Activated T-cell treated with anti-CD3 and anti-CD28 coated beads for 4 hours (primary cell): ENCODE measurements around the gene SEMA5A.

Source experiments
- DNase-seq: peaks from one replicate; pipeline ENCODE4 v3.0.0-alpha.2; 2020

SEMA5A gene

DNA sequence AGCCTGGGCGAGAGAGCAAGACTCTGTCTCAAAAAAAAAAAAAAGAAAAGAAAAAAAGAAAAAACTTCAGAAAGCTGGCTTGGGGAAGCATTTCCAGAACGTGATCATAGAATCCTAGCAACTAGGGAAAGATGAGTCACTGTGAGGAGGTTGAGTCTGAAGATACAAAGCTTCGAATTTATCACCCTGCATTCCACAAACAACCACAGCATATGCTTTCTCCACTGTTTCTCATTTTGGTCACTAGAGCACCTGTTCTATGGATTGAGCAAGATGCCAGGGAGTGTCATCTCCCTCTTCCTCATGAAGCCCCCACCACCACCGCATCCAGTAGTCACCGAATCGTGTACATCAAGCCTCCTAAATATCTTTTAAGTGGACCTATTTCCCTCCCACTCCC is 37.9 kb downstream of the SEMA5A start:
- DNase-seq, result no peak

- no peak for DNase-seq
Measured at GRCh38 chr5:9505225-9505624, 40.6 kb downstream of the SEMA5A start.

- no peak for DNase-seq
Measured at GRCh38 chr5:9502864-9503263, 43.0 kb downstream of the SEMA5A start.

DNA sequence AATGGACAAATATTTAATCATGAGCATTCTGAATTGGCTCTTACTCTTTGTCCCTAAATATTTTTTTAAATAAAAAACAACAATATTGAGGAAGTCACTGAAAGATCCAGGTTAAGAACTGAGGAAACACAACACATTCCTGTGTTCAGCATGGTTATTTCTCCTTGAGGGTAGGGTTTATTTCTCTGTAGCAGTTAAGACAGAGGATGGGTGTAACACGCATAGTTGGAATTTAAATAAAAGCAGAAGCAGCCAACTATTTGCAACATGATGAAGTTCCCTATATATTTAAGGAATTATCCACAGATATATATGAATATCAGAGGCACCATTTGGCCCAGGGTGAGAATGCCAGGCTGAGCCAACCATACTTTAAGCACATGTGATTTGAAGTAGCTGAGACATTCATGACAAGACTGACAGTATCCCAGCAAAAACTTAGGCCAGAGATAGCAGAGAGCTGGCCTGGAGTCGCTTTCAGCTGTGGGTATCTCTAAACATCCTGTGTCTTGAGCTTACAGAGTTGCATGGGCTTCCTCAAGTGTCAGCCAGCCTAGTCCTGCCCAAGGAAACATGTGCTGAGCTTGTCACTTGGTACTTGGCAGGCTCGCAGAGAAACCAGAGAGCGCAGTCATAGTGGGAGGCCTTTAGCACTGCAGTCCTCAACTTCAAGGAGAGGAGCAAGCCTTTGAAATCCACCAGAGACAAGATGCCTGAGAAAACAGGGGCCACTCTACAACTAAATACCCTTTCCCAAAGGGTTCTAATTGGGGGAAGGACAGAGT is 43.6 kb downstream of the SEMA5A start:
- no peak for DNase-seq

DNA sequence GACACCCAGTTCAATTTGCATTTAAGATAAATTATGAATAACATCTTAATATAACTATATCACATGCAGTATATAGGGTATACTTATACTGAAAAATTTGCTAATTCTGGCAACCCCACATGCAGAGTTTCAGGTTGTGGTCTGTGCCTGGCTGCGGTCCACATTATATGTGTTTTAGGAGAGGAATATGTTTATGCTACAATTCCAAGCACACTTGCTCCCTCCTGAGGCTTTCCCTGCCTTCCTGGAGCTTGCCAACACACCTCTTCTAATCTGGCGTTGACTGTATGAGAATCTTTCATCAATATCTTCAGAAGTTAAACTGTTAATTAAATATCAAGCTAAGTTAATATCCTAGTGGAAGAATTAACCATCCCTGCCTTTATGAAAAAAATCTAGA is 45.2 kb downstream of the SEMA5A start:
- DNase-seq, result no peak

DNA sequence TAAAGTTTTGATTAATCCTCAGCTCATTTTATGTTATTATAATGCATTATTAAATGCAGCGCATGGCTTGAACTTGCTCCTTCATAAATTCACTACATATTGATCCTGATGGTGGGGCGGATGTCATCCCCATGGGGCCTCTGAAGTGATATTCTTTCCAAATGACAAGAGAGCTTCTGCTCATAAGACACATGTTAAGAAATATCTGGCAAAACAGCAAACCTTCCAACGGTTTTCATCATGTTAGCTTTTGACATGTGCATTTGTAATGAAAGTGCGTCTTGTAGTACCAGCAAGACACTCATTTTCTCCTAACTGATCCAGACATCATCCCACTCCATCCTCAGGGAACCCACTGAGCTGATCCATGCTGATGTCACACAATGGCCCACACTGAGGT is 45.7 kb downstream of the SEMA5A start:
- no peak for DNase-seq

DNA sequence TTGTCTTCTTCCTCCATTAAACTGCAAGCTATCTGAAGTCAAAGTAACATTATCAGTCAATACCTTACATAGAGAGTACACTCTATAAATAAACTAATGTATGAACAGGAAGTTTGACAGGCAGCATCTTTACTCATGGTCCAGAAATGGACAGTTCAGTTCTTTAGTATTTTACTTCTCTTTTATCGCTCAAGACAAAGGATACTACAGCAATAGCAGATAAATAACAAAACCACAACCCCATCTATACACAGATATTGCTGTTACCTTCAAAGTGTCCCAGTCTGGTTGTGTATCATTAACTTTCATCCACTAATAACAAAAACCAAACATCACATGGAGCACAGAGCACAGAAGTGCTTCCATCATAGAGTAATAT is 46.4 kb downstream of the SEMA5A start:
- DNase-seq, result no peak

DNA sequence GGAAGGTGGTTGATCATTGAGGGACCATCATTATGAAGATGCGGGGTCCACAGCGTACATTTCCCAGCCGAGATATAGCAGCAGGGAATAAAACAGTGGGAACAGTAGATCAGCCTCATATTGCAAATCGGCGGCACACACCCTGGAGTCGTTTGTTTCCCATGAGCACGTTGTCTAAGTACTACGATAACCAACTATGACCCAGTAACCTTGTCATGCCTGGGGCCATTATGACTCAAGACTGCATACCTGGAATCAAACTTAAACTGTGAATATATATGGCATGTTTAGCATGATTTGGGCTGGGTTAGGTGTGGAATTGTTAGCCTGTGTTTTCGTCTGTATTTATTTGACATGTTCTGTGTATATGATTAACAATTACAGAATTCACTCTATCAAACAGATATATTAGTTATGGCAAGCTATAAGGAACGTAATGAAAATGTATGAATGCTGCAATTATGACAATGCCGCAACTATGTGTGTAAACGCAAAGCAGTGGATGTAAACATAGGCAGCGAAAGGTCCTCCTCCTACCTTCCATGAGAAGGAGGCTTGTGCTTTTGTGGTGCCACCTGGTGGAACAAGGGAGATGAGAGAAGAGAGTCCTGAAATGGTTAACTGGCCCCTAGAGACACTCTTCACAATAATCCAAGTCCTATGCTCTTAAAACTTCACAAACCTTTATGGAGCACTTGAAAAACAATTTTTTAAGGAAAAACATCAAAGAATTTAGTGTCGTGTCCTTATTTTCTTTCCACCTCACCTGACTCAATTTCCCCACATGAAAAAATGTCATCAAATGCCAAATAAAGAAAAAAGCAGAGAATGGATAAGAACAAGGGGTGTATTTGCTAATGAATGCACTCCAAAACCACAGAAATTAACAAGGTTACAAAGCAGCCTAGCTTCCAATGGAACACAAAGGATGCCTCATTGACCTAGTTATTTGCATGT is 47.1 kb downstream of the SEMA5A start:
- DNase-seq, result no peak

- no peak for DNase-seq
Measured at GRCh38 chr5:9497347-9497746, 48.5 kb downstream of the SEMA5A start.

DNA sequence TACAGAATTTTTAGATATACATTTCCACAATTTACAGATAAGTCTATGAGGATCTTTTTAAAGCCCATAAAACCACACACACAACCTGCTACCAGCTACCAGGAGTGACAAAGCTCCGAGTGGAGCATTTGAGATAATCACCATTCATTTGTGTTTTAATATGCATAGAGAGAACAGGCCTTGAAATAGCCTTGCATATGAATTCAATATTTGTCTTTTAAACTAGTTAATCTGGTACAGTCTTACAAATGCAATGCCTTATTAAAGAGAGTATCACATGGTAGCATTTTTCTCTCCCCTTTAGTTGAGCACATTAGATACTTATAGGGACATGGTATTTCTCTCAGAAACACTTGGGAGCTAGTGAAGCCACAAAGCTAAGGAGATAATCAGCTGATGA is 49.1 kb downstream of the SEMA5A start:
- no peak for DNase-seq

DNA sequence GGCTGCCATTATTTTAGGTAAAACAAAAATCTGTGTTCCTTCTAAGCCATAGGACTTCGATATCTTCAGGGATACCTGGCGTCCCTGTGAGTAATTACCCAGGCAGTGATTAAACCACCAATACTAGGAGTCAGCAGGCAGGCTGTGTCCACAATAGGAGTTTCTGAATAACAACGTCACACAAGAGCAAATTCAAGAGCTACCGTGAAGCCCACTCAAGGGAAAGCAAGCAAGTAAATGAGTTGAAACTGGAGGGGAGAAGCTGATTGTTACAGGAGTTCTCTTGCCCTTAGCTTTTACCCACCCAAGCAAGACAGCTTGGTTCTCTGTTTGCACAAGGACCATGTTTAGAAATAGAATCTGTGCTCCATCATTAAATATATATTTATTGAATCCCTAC is 50.8 kb downstream of the SEMA5A start:
- DNase-seq, result no peak

DNA sequence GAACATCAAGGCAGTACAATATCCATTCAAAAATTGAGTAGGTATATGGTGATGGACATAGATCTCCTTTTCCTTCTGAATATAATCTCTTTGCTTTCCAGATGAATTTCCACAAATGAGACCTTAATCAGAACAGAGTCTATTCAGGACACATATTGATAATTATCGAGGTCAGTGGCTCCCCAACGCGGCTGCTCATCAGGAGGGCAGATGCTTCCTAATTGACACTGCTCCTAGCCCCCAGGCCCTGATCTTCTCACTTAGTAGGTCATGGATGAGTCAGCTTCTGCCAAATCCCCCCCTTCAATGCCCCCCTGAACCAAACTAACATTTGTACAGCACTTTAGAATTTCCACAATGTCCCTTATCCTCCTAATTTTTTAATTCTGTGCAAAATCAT is 51.6 kb downstream of the SEMA5A start:
- DNase-seq, result no peak

DNA sequence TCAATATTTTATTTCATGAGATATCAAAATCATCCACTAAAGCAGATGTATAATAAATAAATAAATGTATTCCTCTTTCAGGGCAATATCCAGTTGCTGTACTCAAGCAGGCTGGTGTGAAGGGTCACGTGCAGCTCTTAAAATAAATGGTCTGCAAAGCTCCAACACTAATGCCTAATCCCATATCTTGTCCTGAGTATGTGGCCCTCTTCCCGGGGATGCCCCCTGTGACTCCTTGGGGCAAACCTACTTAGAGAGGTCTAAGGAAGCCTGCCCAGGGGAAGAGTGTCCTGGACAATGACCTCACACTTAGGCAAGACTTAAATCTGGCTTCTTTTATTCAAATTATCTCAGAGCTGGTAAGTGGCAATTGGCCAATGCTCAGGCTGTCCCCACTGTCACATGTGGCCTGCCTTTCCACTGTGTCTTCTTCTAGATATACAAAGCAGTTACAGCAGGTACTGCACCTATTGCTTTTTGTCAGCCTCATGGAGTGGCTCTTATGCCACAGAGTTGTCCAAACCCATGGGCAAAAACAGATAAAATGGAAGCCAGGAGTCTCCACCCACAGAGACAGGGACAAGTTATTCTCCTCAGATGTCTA is 55.3 kb downstream of the SEMA5A start:
- DNase-seq, result no peak

DNA sequence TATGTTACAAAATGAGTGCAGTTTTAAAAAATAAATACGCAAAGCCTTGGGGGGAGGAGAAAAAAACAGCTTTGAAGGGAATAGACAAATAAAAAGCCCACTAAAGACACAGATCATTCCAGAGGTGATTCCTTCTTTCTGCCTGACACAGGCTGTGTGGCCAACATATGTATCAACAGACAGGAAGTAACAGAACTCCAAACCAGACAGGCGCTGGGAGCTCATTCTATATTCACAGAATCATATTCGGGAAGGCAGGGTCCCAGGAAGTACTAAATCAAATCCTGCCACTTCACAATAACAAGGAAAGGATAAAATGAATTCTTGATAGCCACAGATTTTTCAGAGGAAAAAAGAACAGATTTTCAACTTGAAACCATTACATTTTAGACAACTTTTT is 62.1 kb downstream of the SEMA5A start:
- DNase-seq, result no peak

DNA sequence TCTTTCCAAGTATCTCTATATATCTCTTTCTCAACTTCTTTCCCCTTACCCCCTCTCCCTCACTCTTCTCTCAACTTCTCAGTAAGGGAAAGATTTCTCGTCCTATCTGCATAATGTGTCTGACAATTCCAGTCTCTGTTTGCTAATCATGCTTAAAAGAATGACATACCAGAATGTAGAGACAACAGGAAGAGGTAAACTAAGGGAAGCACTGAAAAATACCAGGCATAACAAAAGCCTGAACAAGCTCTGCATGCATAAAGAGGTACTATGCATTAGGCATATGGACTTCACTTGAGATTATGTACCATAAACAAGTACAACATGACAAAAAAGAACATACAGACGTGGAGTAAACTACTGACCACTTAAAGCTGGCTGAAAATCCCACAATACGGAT is 62.6 kb downstream of the SEMA5A start:
- no peak for DNase-seq

DNA sequence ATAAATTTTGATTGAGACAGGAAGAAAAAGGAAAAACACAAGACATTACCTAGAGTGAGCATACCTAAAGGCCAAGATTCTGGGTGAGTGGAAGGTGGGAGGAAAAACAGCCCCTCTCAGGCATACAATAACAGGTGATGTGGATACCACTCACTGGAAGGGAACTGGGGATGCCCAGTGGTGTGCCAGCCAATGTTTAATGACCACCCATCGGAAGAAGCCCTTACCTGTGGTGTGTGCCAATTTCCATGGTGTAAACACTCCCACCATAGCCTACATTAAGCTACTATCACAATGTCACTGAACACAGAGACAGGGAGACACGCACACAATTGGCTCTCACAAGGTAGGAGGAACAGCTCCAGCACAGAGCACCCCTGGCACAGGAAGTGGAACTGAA is 63.5 kb downstream of the SEMA5A start:
- DNase-seq, result no peak

GRCh38 chr5:9480499-9480898 is 65.4 kb downstream of the SEMA5A start:
- no peak for DNase-seq

- no peak for DNase-seq
Measured at GRCh38 chr5:9479990-9480389, 65.9 kb downstream of the SEMA5A start.

DNA sequence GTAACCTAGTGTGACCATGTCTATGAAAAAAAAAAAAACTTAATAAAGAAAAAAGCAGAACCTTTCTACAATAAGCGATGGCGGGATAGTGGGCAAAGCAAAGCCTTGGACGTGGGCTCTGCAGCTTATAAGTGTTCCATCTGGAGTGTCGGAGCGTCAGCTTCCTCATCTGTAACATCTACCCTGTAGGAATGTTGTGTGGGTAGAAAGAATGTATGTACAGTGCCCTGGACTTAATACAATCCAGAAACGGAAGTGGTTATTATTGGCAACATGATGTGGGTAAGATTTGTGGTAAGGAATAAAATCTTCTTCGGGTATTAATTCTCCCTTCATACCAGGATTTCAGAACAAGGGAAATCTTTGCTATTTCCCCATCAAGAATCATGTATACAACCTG is 66.5 kb downstream of the SEMA5A start:
- DNase-seq, result no peak

GRCh38 chr5:9477537-9477936 is 68.3 kb downstream of the SEMA5A start:
- no peak for DNase-seq

DNA sequence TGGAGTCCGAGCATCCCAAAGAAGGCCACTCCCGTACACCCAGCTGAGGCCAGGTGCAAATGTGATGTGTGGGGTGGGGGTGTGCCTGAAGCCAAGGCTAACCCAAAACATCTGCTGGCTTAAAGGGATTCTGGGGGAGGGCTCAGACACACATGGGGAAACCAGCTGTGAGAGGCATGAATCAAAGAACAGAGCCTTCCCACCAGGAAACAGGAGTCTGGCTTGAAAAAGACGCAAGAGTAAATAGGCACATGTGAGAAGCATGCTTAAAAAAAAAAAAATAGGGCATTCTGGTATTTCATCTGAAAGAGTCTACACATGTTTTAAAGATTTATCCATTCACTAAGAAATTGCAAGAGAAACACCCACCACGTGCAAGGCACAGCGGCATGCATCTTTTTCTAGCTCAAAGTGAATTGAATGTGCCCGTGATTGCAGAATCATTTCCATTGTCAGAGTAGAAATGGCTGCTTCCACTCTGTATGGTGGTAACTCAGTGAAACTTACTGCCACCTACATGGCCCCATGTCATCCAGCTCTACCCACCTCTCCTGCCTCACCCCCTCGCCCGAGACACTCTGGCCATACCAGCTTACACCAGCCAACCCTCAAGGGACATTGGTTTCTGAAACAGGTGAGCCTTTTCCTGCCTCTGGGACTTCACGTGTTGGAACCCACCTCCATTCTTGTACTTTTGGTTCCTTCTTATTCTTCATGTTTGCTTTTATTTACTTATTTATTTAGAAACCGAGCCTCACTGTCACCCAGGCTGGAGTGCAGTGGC is 71.5 kb downstream of the SEMA5A start:
- no peak for DNase-seq

GRCh38 chr5:9473624-9474023 is 72.3 kb downstream of the SEMA5A start:
- DNase-seq, result no peak

- DNase-seq, result no peak
Measured at GRCh38 chr5:9470410-9470809, 75.5 kb downstream of the SEMA5A start.
